ENCODE data around the gene NEGR1. TPM values are rescaled to one million over a fixed set of nuclear protein-coding genes. Genes with fewer than 3 reads are reported as not detected.

Gene NEGR1
- total RNA-seq, 2 donors from 2014 or later: 0.08 TPM; not detected in 1

- Mint-ChIP-seq H3K27ac (no peak overlapping the region), H3K4me1 (no peaks in the 10 kb centered on the region), H3K36me3 (ENCODE audit: low read depth) (no peaks in the 10 kb centered on the region), H3K4me3 (no peak overlapping the region), H3K27me3 (no peaks in the 10 kb centered on the region)
- DNase-seq: no peak
- peaks cover 2% of the 10 kb centered on the region for H3K9me3 ChIP-seq (ENCODE audit: control insufficient read depth, low read length, poor library complexity, severe bottlenecking)
- no peak for ATAC-seq
These were observed 259.0 kb downstream of the NEGR1 start for GRCh38 chr1:72023063-72023930.

- peaks cover 2% of the 10 kb centered on the region for H3K9me3 ChIP-seq (ENCODE audit: control insufficient read depth, low read length, poor library complexity, severe bottlenecking)
- H3K27ac Mint-ChIP-seq: no peak overlapping the region
- no peaks in the 10 kb centered on the region for H3K4me1 Mint-ChIP-seq
- no peak for ATAC-seq
- no peak for DNase-seq
- H3K36me3 Mint-ChIP-seq (ENCODE audit: low read depth): no peaks in the 10 kb centered on the region
- H3K27me3 Mint-ChIP-seq: no peaks in the 10 kb centered on the region
- no peak overlapping the region for H3K4me3 Mint-ChIP-seq
These were observed 263.8 kb downstream of the NEGR1 start for GRCh38 chr1:72018562-72018961.

GRCh38 chr1:72015006-72015405 is 267.3 kb downstream of the NEGR1 start:
- no peaks in the 10 kb centered on the region for H3K9me3 ChIP-seq (ENCODE audit: control insufficient read depth, low read length, poor library complexity, severe bottlenecking)
- H3K27ac Mint-ChIP-seq: no peak overlapping the region
- ATAC-seq (no peak), DNase-seq (no peak)
- no peak overlapping the region for H3K4me3 Mint-ChIP-seq
- no peaks in the 10 kb centered on the region for H3K4me1 Mint-ChIP-seq
- H3K36me3 Mint-ChIP-seq (ENCODE audit: low read depth): no peaks in the 10 kb centered on the region
- no peaks in the 10 kb centered on the region for H3K27me3 Mint-ChIP-seq

- DNase-seq (no peak), ATAC-seq (no peak)
- Mint-ChIP-seq H3K36me3 (ENCODE audit: low read depth) (no peaks in the 10 kb centered on the region), H3K27me3 (no peaks in the 10 kb centered on the region), H3K4me1 (no peaks in the 10 kb centered on the region), H3K4me3 (no peak overlapping the region), H3K27ac (no peak overlapping the region)
- H3K9me3 ChIP-seq (ENCODE audit: control insufficient read depth, low read length, poor library complexity, severe bottlenecking): no peaks in the 10 kb centered on the region
These were observed 269.2 kb downstream of the NEGR1 start for GRCh38 chr1:72013161-72013560.

GRCh38 chr1:72011721-72012120 is 270.6 kb downstream of the NEGR1 start:
- no peak overlapping the region for H3K4me3 Mint-ChIP-seq
- no peaks in the 10 kb centered on the region for H3K9me3 ChIP-seq (ENCODE audit: control insufficient read depth, low read length, poor library complexity, severe bottlenecking)
- no peak overlapping the region for H3K27ac Mint-ChIP-seq
- no peaks in the 10 kb centered on the region for H3K36me3 Mint-ChIP-seq (ENCODE audit: low read depth)
- H3K27me3 Mint-ChIP-seq: no peaks in the 10 kb centered on the region
- H3K4me1 Mint-ChIP-seq: no peaks in the 10 kb centered on the region
- ATAC-seq (no peak), DNase-seq (no peak)

GRCh38 chr1:72010094-72010431 is 272.3 kb downstream of the NEGR1 start:
- DNase-seq: no peak
- H3K27ac Mint-ChIP-seq: no peak overlapping the region
- no peaks in the 10 kb centered on the region for H3K36me3 Mint-ChIP-seq (ENCODE audit: low read depth)
- no peaks in the 10 kb centered on the region for H3K27me3 Mint-ChIP-seq
- no peak overlapping the region for H3K4me3 Mint-ChIP-seq
- H3K9me3 ChIP-seq (ENCODE audit: control insufficient read depth, low read length, poor library complexity, severe bottlenecking): no peaks in the 10 kb centered on the region
- no peak for ATAC-seq
- H3K4me1 Mint-ChIP-seq: no peaks in the 10 kb centered on the region

GRCh38 chr1:72009173-72010093 is 272.9 kb downstream of the NEGR1 start:
- DNase-seq (no peak), ATAC-seq (no peak)
- Mint-ChIP-seq H3K27me3 (no peaks in the 10 kb centered on the region), H3K27ac (no peak overlapping the region), H3K36me3 (ENCODE audit: low read depth) (no peaks in the 10 kb centered on the region), H3K4me3 (no peak overlapping the region), H3K4me1 (no peaks in the 10 kb centered on the region)
- H3K9me3 ChIP-seq (ENCODE audit: control insufficient read depth, low read length, poor library complexity, severe bottlenecking): no peaks in the 10 kb centered on the region

GRCh38 chr1:72007312-72007711 is 275.0 kb downstream of the NEGR1 start:
- Mint-ChIP-seq H3K27me3 (no peaks in the 10 kb centered on the region), H3K4me3 (no peak overlapping the region), H3K27ac (no peak overlapping the region), H3K4me1 (no peaks in the 10 kb centered on the region), H3K36me3 (ENCODE audit: low read depth) (no peaks in the 10 kb centered on the region)
- DNase-seq: no peak
- no peaks in the 10 kb centered on the region for H3K9me3 ChIP-seq (ENCODE audit: control insufficient read depth, low read length, poor library complexity, severe bottlenecking)
- ATAC-seq: no peak

GRCh38 chr1:72006092-72006491 is 276.2 kb downstream of the NEGR1 start:
- ATAC-seq (no peak), DNase-seq (no peak)
- Mint-ChIP-seq H3K4me1 (no peaks in the 10 kb centered on the region), H3K4me3 (no peak overlapping the region), H3K27me3 (no peaks in the 10 kb centered on the region), H3K27ac (no peak overlapping the region), H3K36me3 (ENCODE audit: low read depth) (no peaks in the 10 kb centered on the region)
- no peaks in the 10 kb centered on the region for H3K9me3 ChIP-seq (ENCODE audit: control insufficient read depth, low read length, poor library complexity, severe bottlenecking)

- ATAC-seq (no peak), DNase-seq (no peak)
- no peaks in the 10 kb centered on the region for H3K36me3 Mint-ChIP-seq (ENCODE audit: low read depth)
- H3K4me1 Mint-ChIP-seq: no peaks in the 10 kb centered on the region
- H3K9me3 ChIP-seq (ENCODE audit: control insufficient read depth, low read length, poor library complexity, severe bottlenecking): no peaks in the 10 kb centered on the region
- no peak overlapping the region for H3K4me3 Mint-ChIP-seq
- no peaks in the 10 kb centered on the region for H3K27me3 Mint-ChIP-seq
- H3K27ac Mint-ChIP-seq: no peak overlapping the region
These were observed 279.2 kb downstream of the NEGR1 start for GRCh38 chr1:72003092-72003491.

- Mint-ChIP-seq H3K27me3 (no peaks in the 10 kb centered on the region), H3K4me3 (no peak overlapping the region), H3K27ac (no peak overlapping the region), H3K36me3 (ENCODE audit: low read depth) (no peaks in the 10 kb centered on the region), H3K4me1 (no peaks in the 10 kb centered on the region)
- no peaks in the 10 kb centered on the region for H3K9me3 ChIP-seq (ENCODE audit: control insufficient read depth, low read length, poor library complexity, severe bottlenecking)
- ATAC-seq (no peak), DNase-seq (no peak)
These were observed 281.5 kb downstream of the NEGR1 start for GRCh38 chr1:72000809-72001208.

- no peak for ATAC-seq
- Mint-ChIP-seq H3K4me3 (no peak overlapping the region), H3K4me1 (no peaks in the 10 kb centered on the region), H3K36me3 (ENCODE audit: low read depth) (no peaks in the 10 kb centered on the region), H3K27me3 (no peaks in the 10 kb centered on the region), H3K27ac (no peak overlapping the region)
- H3K9me3 ChIP-seq (ENCODE audit: control insufficient read depth, low read length, poor library complexity, severe bottlenecking): no peaks in the 10 kb centered on the region
- DNase-seq: no peak
These were observed 287.7 kb downstream of the NEGR1 start for GRCh38 chr1:71994646-71995045.

- no peaks in the 10 kb centered on the region for H3K9me3 ChIP-seq (ENCODE audit: control insufficient read depth, low read length, poor library complexity, severe bottlenecking)
- Mint-ChIP-seq H3K4me1 (no peaks in the 10 kb centered on the region), H3K4me3 (no peak overlapping the region), H3K27ac (no peak overlapping the region), H3K27me3 (no peaks in the 10 kb centered on the region), H3K36me3 (ENCODE audit: low read depth) (no peaks in the 10 kb centered on the region)
- no peak for ATAC-seq
- no peak for DNase-seq
These were observed 295.2 kb downstream of the NEGR1 start for GRCh38 chr1:71987181-71987580.
